Cardiac muscle cell (in vitro differentiated cells and primary cell): ENCODE measurements around the gene SURF4. TPM values are rescaled to one million over a fixed set of nuclear protein-coding genes. Genes with fewer than 3 reads are reported as not detected.
"Not testable (repeated sequence)": the region's sequence is repeated elsewhere in the genome, so short reads cannot be mapped to it uniquely, and the experiment has no call there.

Source experiments
- DNase-seq, 2 donors: peaks; one replicate each; pipeline versions ENCODE4 v3.0.0 to v3.0.0-alpha.2; 2010 to 2017; ENCODE audit warnings: low read depth in 1 of 2, low spot score in 1 of 2
- H3K27ac ChIP-seq: fragments of 200-600 bp; sonication (generic); 2 replicates; pipeline ENCODE4 v1.5.1; 2016
- H3K27me3 ChIP-seq: fragments of 200-600 bp; sonication (generic); 2 replicates; pipeline ENCODE4 v1.6.0; 2016; ENCODE audit warnings: control low read depth
- H3K36me3 ChIP-seq: fragments of 200-600 bp; sonication (generic); 2 replicates; pipeline ENCODE4 v1.5.1; 2016; ENCODE audit warnings: control low read depth
- H3K4me1 ChIP-seq: fragments of 200-600 bp; sonication (generic); 2 replicates; pipeline ENCODE4 v1.8.1; 2017; ENCODE audit warnings: low read depth, mild to moderate bottlenecking, mixed run types
- H3K4me3 ChIP-seq: fragments of 200-600 bp; sonication (generic); 2 replicates; pipeline ENCODE4 v1.5.1; 2016; ENCODE audit warnings: mild to moderate bottlenecking
- H3K9me3 ChIP-seq: fragments of 200-600 bp; sonication (generic); 2 replicates; pipeline ENCODE4 v1.5.1; 2017; ENCODE audit warnings: low read depth, mild to moderate bottlenecking, control low read depth
- CTCF ChIP-seq: IDR thresholded peaks from 2 replicates; pipeline ENCODE4 v1.5.1; 2012; ENCODE audit warnings: low read depth, mild to moderate bottlenecking, low read length
- polyA plus RNA-seq: library from polyadenylated mRNA; unstranded; fragments of >200 nt; fragmentation: Nextera tagmentation; extraction: Ambion mirVana; gene quantifications from 2 replicates; pipeline ENCODE4 v1.2.1, GENCODE V29; 2016
- total RNA-seq: library from RNA; depleted of rRNA; stranded (reverse); fragments of >200 nt; gene quantifications from 2 replicates; pipeline ENCODE4 v1.2.3, GENCODE V29; 2016

The SURF4 gene
- total and polyA plus RNA-seq, 2 experiments from 2014 or later, result 121 to 200 TPM

DNA sequence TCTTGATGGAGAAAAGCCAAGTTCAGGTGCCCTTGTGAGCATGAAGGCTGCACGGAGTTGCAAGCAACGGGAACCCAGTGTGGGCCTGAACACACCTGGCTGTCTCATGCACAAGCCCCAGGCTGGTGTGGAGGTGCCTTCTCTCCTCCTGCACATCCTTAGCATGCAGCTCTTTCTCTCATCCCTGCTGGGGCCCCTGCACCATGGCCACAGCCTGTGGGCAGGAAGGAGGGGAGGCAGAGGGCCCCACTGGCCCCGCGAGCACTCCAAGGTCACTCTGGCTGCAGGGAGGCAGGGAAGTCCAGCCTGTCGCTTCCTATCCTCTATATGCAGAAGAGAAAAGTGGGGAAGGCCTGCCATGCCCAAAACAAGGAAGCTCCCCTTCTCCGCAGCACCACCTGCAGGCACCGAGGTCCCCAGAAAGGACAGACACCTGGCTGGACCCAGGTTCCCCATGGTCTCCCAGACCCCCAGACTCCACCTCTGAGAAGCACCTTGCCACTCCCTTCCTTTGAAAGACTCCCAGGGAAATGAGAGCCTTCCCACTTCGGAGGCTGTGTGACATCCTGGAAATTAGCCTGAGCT lies 18.9 kb upstream of the SURF4 start:
- no peak overlapping the region for H3K4me3 ChIP-seq
- DNase-seq, result no peak

GRCh38 chr9:133393399-133393798 lies 17.5 kb upstream of the SURF4 start:
- no peak for DNase-seq
- no peak overlapping the region for H3K4me3 ChIP-seq
- H3K9me3 ChIP-seq, result no peaks in the 10 kb centered on the region
- H3K27me3 ChIP-seq, result no peaks in the 10 kb centered on the region
- H3K27ac ChIP-seq, result no peak overlapping the region
- no peaks in the 10 kb centered on the region for H3K4me1 ChIP-seq
- H3K36me3 ChIP-seq, result no peaks in the 10 kb centered on the region
- no peak for TF ChIP-seq CTCF

More for the DNA sequence above, 18.9 kb upstream of the SURF4 start:
- Histone ChIP-seq H3K36me3 (no peaks in the 10 kb centered on the region), H3K27ac (no peak overlapping the region), H3K9me3 (no peaks in the 10 kb centered on the region), H3K27me3 (no peaks in the 10 kb centered on the region), H3K4me1 (no peaks in the 10 kb centered on the region)
- TF ChIP-seq CTCF, result no peak

DNA sequence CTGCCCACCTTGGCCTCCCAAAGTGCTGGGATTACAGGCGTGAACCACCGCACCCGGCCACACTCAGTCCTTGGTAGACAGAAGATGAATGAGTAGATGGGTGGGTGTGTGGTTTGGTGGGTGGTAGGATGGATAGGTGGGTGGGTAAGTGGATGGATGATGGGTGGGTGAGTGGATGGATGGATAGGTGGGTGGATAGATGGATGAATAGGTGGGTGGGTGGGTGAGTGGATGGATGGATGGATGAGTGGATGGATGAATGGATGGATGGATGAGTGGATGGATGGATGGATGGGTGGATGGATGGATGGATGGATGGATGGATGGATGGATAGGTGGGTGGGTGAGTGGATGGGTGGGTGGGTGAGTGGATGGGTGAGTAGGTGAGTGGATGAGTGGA lies 16.4 kb upstream of the SURF4 start:
- not testable (repeated sequence) for H3K27ac ChIP-seq, H3K4me3 ChIP-seq, H3K4me1 ChIP-seq, H3K27me3 ChIP-seq, H3K9me3 ChIP-seq, DNase-seq, H3K36me3 ChIP-seq

DNA sequence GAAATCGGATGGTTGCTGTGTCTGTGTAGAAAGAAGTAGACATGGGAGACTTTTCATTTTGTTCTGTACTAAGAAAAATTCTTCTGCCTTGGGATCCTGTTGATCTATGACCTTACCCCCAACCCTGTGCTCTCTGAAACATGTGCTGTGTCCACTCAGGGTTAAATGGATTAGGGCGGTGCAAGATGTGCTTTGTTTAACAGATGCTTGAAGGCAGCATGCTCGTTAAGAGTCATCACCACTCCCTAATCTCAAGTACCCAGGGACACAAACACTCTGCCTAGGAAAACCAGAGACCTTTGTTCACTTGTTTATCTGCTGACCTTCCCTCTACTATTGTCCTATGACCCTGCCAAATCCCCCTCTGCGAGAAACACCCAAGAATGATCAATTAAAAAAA lies 15.6 kb upstream of the SURF4 start:
- not testable (repeated sequence) for H3K4me1 ChIP-seq, DNase-seq, H3K4me3 ChIP-seq, H3K27me3 ChIP-seq, H3K36me3 ChIP-seq, H3K9me3 ChIP-seq, H3K27ac ChIP-seq

DNA sequence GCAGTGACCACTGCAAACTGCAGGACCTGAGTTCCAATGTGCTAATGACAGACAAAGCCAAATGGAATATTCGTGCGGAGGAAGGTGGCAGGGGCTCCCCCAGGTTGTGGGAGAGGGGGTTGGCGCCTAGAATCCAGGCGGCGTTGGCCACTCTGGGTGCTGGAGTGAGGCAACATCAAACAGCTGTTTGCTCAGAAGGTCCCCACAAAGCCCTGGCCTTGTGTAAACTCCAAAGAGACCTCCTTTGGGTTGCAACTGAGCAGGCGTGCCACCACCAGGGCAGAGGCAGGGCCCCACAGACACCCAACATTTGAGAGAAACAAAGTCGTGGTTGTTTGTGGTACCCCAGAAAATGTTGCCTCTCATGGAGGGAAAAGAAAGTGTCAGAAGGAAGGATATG lies 14.9 kb upstream of the SURF4 start:
- no peaks in the 10 kb centered on the region for H3K4me1 ChIP-seq
- H3K4me3 ChIP-seq, result no peak overlapping the region
- no peaks in the 10 kb centered on the region for H3K27me3 ChIP-seq
- H3K27ac ChIP-seq, result no peak overlapping the region
- H3K36me3 ChIP-seq, result no peaks in the 10 kb centered on the region
- no peak for DNase-seq
- no peak for TF ChIP-seq CTCF
- H3K9me3 ChIP-seq, result no peaks in the 10 kb centered on the region

GRCh38 chr9:133389562-133389961 lies 13.7 kb upstream of the SURF4 start:
- Histone ChIP-seq H3K36me3 (no peaks in the 10 kb centered on the region), H3K27ac (no peak overlapping the region), H3K4me3 (no peak overlapping the region), H3K4me1 (no peaks in the 10 kb centered on the region), H3K27me3 (no peaks in the 10 kb centered on the region), H3K9me3 (no peaks in the 10 kb centered on the region)
- TF ChIP-seq CTCF, result no peak
- no peak for DNase-seq
